Gastroesophageal sphincter (tissue), 4 donors: Measurements from ENCODE around the gene ZNF808. TPM values are rescaled to one million over a fixed set of nuclear protein-coding genes. Genes with fewer than 3 reads are reported as not detected.
"Not testable (repeated sequence)": the region's sequence is repeated elsewhere in the genome, so short reads cannot be mapped to it uniquely, and the experiment has no call there.

Source experiments
- ATAC-seq: fragments of 150-250 bp; one replicate; pipeline ENCODE4 v1.9.1; 2016; ENCODE audit warnings: mild to moderate bottlenecking, moderate library complexity
- H3K27ac ChIP-seq, 4 donors: fragments of 200-600 bp; sonication (generic) in 3 of 4; 1 replicate in 3 of 4; 2 replicates in 1 of 4; pipeline ENCODE4 v1.5.1; 2016 to 2019
- H3K27me3 ChIP-seq: fragments of 200-600 bp; sonication (generic); one replicate; pipeline ENCODE4 v1.5.1; 2019
- H3K36me3 ChIP-seq, 2 donors: fragments of 200-600 bp; sonication (generic); one replicate each; pipeline ENCODE4 v1.5.1; 2019; ENCODE audit warnings: control low read depth in 1 of 2
- H3K4me1 ChIP-seq, 3 donors: fragments of 200-600 bp; sonication (generic); 1 replicate in 2 of 3; 2 replicates in 1 of 3; pipeline ENCODE4 v1.5.1; 2016 to 2019; ENCODE audit warnings: control low read depth in 2 of 3
- H3K4me3 ChIP-seq, 2 donors: fragments of 200-600 bp; sonication (generic); one replicate each; pipeline ENCODE4 v1.5.1; 2019; ENCODE audit warnings: mild to moderate bottlenecking in 1 of 2, moderate library complexity in 1 of 2
- H3K9me3 ChIP-seq, 3 donors: fragments of 200-600 bp; sonication (generic); one replicate each; pipeline ENCODE4 v1.5.1; 2017 to 2019; ENCODE audit warnings: control low read depth in 2 of 3
- CTCF ChIP-seq, 4 experiments: fragments of 200-600 bp in 2 of 4; fragments of 450-650 bp in 2 of 4; sonication (generic) in 1 of 4; IDR thresholded peaks; one replicate each; pipeline ENCODE4 v1.5.1; 2017 to 2019; ENCODE audit warnings: antibody characterized with exemption in 4 of 4, mild to moderate bottlenecking in 2 of 4, moderate library complexity in 2 of 4
- EP300 ChIP-seq: sonication (generic); formaldehyde crosslinking; IDR thresholded peaks from one replicate; pipeline ENCODE4 v1.6.1; 2017; ENCODE audit warnings: antibody characterized with exemption, mild to moderate bottlenecking
- POLR2A ChIP-seq, 2 donors: fragments of 450-650 bp; IDR thresholded peaks; one replicate each; pipeline ENCODE4 v1.6.1; 2017; ENCODE audit warnings: antibody characterized with exemption in 2 of 2, mild to moderate bottlenecking in 2 of 2, moderate library complexity in 1 of 2
- WGBS, 2 donors: methylation state at CpG; one replicate each; pipeline ENCODE4 v1.1.5; 2018; ENCODE audit warnings: low coverage in 1 of 2; 5-methylcytosine and 5-hydroxymethylcytosine counted together
- small RNA-seq, 4 donors: library from RNA; depleted of rRNA; stranded (forward); fragments of <200 nt; gene quantifications; one replicate each; pipeline ENCODE3, GENCODE V24; 2016
- total RNA-seq, 4 donors: library from RNA; depleted of rRNA; stranded (reverse); fragments of >200 nt; gene quantifications; one replicate each; pipeline ENCODE4 v1.1.0, GENCODE V29; 2016

The ZNF808 gene
- total RNA-seq, 4 donors from 2014 or later = 13.1 to 33.2 (median 22.2) TPM

- H3K4me1 ChIP-seq = peaks cover 0 to 24% (median 0%) of the 10 kb centered on the region in 3 donors
- H3K9me3 ChIP-seq, H3K36me3 ChIP-seq, ATAC-seq, H3K27me3 ChIP-seq: not testable (repeated sequence)
- 43% methylated on average over 3 of the region's 3 CpGs; no CpG with 5 or more reads in 1 of the 2 donors for WGBS, 2 donors
- TF ChIP-seq CTCF (IDR thresholded peaks at IDR 0.05) = peak in 1 of 4 experiments; percentile 28
- H3K4me3 ChIP-seq = peak overlapping the region; percentile 49 to 66
- peak overlapping the region in 3 of 4 donors; percentile 81 to 84 (median 83) for H3K27ac ChIP-seq
Measured at GRCh38 chr19:52601974-52602366, 74.5 kb downstream of the ZNF808 start.

- H3K27ac ChIP-seq = peak overlapping the region in 2 of 4 donors; percentile 81 to 84
- TF ChIP-seq EP300 = no peak
Measured at GRCh38 chr19:52602941-52603340, 75.5 kb downstream of the ZNF808 start.

GRCh38 chr19:52603558-52604207 is 76.2 kb downstream of the ZNF808 start:
- TF ChIP-seq CTCF (IDR thresholded peaks at IDR 0.05) = no peak
- no peak for TF ChIP-seq POLR2A (IDR thresholded peaks at IDR 0.05)
- H3K36me3 ChIP-seq = no peaks in the 10 kb centered on the region
- WGBS, 2 donors = 79 to 84% methylated on average over 12 to 14 of the region's 14 CpGs
- H3K27me3 ChIP-seq = no peaks in the 10 kb centered on the region
- peaks cover 0 to 24% (median 0%) of the 10 kb centered on the region in 3 donors for H3K4me1 ChIP-seq
- no peak overlapping the region for H3K4me3 ChIP-seq
- no peaks in the 10 kb centered on the region for H3K9me3 ChIP-seq
- no peak for ATAC-seq
- H3K27ac ChIP-seq = peak overlapping the region in 3 of 4 donors; percentile 35 to 59 (median 51)

More at GRCh38 chr19:52602941-52603340, 75.5 kb downstream of the ZNF808 start:
- no peak for ATAC-seq
- WGBS, 2 donors = 79 to 81% methylated on average over 2 of the region's 2 CpGs
- Histone ChIP-seq H3K36me3 (no peaks in the 10 kb centered on the region), H3K9me3 (no peaks in the 10 kb centered on the region), H3K4me3 (no peak overlapping the region), H3K27me3 (no peaks in the 10 kb centered on the region), H3K4me1 (peaks cover 0 to 24% (median 0%) of the 10 kb centered on the region in 3 donors)

Small RNA genes lying within 50 kb of the gene (small RNA-seq; reads per million reads assigned to genes)
- gene RPL39P34 = 0 reads per million in 4 donors

Other genes starting within 250 kb of the ZNF808 start
- gene ZNF480, start 230.5 kb upstream of the ZNF808 start, total RNA-seq = 10 to 100 TPM in 2 of 4 donors, 1 to 10 TPM in 2; 7.2 to 13.9 (median 9.3) TPM
- gene ZNF610, start 191.4 kb upstream of the ZNF808 start, total RNA-seq = 1 to 10 TPM; 1.7 to 4.7 (median 2.9) TPM
- 10 to 100 TPM; 16.0 to 29.5 (median 27.6) TPM for gene ZNF880, start 157.7 kb upstream of the ZNF808 start, total RNA-seq
- 10 to 100 TPM; 12.1 to 52.1 (median 23.5) TPM for gene ZNF528, start 129.8 kb upstream of the ZNF808 start, total RNA-seq
- under 1 TPM in 3 of 4 donors, not detected in 1; 0.22 to 0.66 (median 0.31) TPM for gene ZNF534, start 98.5 kb upstream of the ZNF808 start, total RNA-seq
- 1 to 10 TPM; 1.1 to 4.2 (median 2.0) TPM for gene ZNF578, start 74.1 kb upstream of the ZNF808 start, total RNA-seq
- gene ZNF701, start 42.6 kb downstream of the ZNF808 start, total RNA-seq = 10 to 100 TPM; 10.8 to 16.8 (median 11.8) TPM
- 10 to 100 TPM; 30.3 to 99.3 (median 49.4) TPM for gene ZNF83, start 110.7 kb downstream of the ZNF808 start, total RNA-seq
- gene ZNF611, start 207.4 kb downstream of the ZNF808 start, total RNA-seq = 10 to 100 TPM in 2 of 4 donors, 1 to 10 TPM in 2; 4.8 to 14.6 (median 9.7) TPM